ENCODE measurements around the gene ZNF366. TPM values are rescaled to one million over a fixed set of nuclear protein-coding genes. Genes with fewer than 3 reads are reported as not detected.

The ZNF366 gene
- polyA plus RNA-seq, 1 donor (not counting 4 experiments of a cell fraction or from before 2014, with no cell fraction given), result not detected

DNA sequence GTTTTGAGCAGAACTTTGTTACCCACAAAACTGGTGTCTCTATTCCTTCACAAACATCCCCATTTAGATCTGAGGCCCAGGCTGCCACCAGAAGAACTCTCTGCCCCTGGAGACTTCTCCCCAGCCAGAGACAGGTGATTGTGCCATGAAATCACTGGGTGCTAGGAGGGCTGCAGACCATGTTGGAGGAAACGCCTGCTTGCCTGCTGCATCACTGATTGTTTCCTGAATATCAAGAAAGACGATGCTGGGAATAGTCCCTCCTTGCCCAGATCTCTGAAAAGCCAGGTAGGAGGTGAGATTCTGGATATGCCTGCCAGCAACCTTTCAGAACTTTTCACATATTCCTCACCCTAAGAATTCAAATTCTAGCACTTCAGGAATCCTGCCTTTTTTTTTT is 8.1 kb downstream of the ZNF366 start:
- dilution Hi-C loops (cut with MboI; ENCODE audit: extremely low pct_ligation_motif_present, low sequenced_read_pairs), result no loop called here
- Histone ChIP-seq H3K4me2 (ENCODE audit: control insufficient read depth, extremely low read depth, insufficient read depth, low read depth, low read length) (no peak overlapping the region), H3K4me1 (ENCODE audit: control insufficient read depth, extremely low read depth, insufficient read depth, low read length) (peaks cover 7% of the 10 kb centered on the region), H4K20me1 (ENCODE audit: control insufficient read depth, extremely low read depth, insufficient read depth, low read length) (no peaks in the 10 kb centered on the region), H3K79me2 (ENCODE audit: control insufficient read depth, insufficient read depth, low read length) (no peaks in the 10 kb centered on the region), H3K4me3 (ENCODE audit: control insufficient read depth in 2 of 3, extremely low read depth in 1 of 3, insufficient read depth in 2 of 3, low read depth in 1 of 3, low read length in 3 of 3) (no peak overlapping the region), H3K9me3 (ENCODE audit: control insufficient read depth, low read depth, low read length) (no peaks in the 10 kb centered on the region), H3K27me3 (ENCODE audit: control insufficient read depth, extremely low read depth, insufficient read depth, low read length) (no peaks in the 10 kb centered on the region), H3K27ac (ENCODE audit: control insufficient read depth, insufficient read depth, low read length) (no peak overlapping the region), H3K9ac (ENCODE audit: control insufficient read depth, extremely low read depth, insufficient read depth, low read length) (no peak overlapping the region), H3K9me1 (ENCODE audit: control insufficient read depth, extremely low read depth, insufficient read depth, low read length) (no peaks in the 10 kb centered on the region), H3K36me3 (ENCODE audit: control insufficient read depth in 2 of 2, extremely low read depth in 1 of 2, insufficient read depth in 2 of 2, low read length in 2 of 2) (no peaks in the 10 kb centered on the region), H2AFZ (ENCODE audit: control insufficient read depth, low read length) (no peak overlapping the region)
- DNase-seq (ENCODE audit: low read depth, low spot score) (no peak), FAIRE-seq (no peak)
- TF ChIP-seq EZH2 (IDR thresholded peaks at IDR 0.05; ENCODE audit: low read length), result no peak
- TF ChIP-seq, protein P1, sequence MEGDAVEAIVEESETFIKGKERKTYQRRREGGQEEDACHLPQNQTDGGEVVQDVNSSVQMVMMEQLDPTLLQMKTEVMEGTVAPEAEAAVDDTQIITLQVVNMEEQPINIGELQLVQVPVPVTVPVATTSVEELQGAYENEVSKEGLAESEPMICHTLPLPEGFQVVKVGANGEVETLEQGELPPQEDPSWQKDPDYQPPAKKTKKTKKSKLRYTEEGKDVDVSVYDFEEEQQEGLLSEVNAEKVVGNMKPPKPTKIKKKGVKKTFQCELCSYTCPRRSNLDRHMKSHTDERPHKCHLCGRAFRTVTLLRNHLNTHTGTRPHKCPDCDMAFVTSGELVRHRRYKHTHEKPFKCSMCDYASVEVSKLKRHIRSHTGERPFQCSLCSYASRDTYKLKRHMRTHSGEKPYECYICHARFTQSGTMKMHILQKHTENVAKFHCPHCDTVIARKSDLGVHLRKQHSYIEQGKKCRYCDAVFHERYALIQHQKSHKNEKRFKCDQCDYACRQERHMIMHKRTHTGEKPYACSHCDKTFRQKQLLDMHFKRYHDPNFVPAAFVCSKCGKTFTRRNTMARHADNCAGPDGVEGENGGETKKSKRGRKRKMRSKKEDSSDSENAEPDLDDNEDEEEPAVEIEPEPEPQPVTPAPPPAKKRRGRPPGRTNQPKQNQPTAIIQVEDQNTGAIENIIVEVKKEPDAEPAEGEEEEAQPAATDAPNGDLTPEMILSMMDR (optimal IDR thresholded peaks at IDR 0.05 in 1 of 3, IDR thresholded peaks at IDR 0.05 in 1 of 3, conservative IDR thresholded peaks at IDR 0.05 in 1 of 3; ENCODE audit: extremely low read depth in 1 of 3, insufficient read depth in 2 of 3, low read length in 3 of 3), result no peak

DNA sequence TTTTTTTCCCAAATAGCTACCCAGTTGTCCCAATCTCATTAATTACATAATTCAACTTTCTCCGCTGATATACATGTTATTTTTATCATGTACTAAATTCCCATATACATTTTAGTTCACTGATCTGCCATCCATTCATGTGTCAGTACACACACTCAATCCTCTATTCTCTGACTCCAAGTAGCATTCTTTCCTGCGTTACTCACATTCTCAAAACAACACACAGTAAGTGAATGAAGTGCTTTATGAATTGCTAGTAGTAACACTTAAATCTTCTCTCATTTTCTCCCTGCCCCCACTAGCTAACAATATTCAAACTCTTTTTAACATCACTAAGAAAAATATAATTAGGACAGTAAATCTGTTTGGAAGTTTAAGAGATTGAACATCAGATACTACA is 8.9 kb downstream of the ZNF366 start:
- DNase-seq (ENCODE audit: low read depth, low spot score), result no peak
- Histone ChIP-seq H3K9me1 (ENCODE audit: control insufficient read depth, extremely low read depth, insufficient read depth, low read length) (no peaks in the 10 kb centered on the region), H3K27ac (ENCODE audit: control insufficient read depth, insufficient read depth, low read length) (no peak overlapping the region), H2AFZ (ENCODE audit: control insufficient read depth, low read length) (no peak overlapping the region), H3K9me3 (ENCODE audit: control insufficient read depth, low read depth, low read length) (no peaks in the 10 kb centered on the region), H3K4me1 (ENCODE audit: control insufficient read depth, extremely low read depth, insufficient read depth, low read length) (peaks cover 7% of the 10 kb centered on the region), H3K36me3 (ENCODE audit: control insufficient read depth in 2 of 2, extremely low read depth in 1 of 2, insufficient read depth in 2 of 2, low read length in 2 of 2) (no peaks in the 10 kb centered on the region), H3K79me2 (ENCODE audit: control insufficient read depth, insufficient read depth, low read length) (no peaks in the 10 kb centered on the region), H3K9ac (ENCODE audit: control insufficient read depth, extremely low read depth, insufficient read depth, low read length) (no peak overlapping the region), H3K4me2 (ENCODE audit: control insufficient read depth, extremely low read depth, insufficient read depth, low read depth, low read length) (no peak overlapping the region), H4K20me1 (ENCODE audit: control insufficient read depth, extremely low read depth, insufficient read depth, low read length) (no peaks in the 10 kb centered on the region), H3K27me3 (ENCODE audit: control insufficient read depth, extremely low read depth, insufficient read depth, low read length) (no peaks in the 10 kb centered on the region), H3K4me3 (ENCODE audit: control insufficient read depth in 2 of 3, extremely low read depth in 1 of 3, insufficient read depth in 2 of 3, low read depth in 1 of 3, low read length in 3 of 3) (no peak overlapping the region)
- dilution Hi-C loops (cut with MboI; ENCODE audit: extremely low pct_ligation_motif_present, low sequenced_read_pairs), result no loop called here
- TF ChIP-seq EZH2 (IDR thresholded peaks at IDR 0.05; ENCODE audit: low read length), result no peak
- TF ChIP-seq, protein P1 (optimal IDR thresholded peaks at IDR 0.05 in 1 of 3, IDR thresholded peaks at IDR 0.05 in 1 of 3, conservative IDR thresholded peaks at IDR 0.05 in 1 of 3; ENCODE audit: extremely low read depth in 1 of 3, insufficient read depth in 2 of 3, low read length in 3 of 3), result no peak
- FAIRE-seq, result no peak

Data from keratinocyte (primary cell).